GM12875 (cell line): ENCODE measurements around the gene ENTREP3.
A peak's percentile ranks its signal among the peaks of the same experiment; 100 is the strongest.

Source experiments
- H3K4me3 ChIP-seq: one replicate; pipeline ENCODE4 v1.5.1; 2011; ENCODE audit warnings: low read depth, low read length, control low read depth
- CTCF ChIP-seq: IDR thresholded peaks from 2 replicates; pipeline ENCODE4 v1.5.1; 2011; ENCODE audit warnings: low read depth, mild to moderate bottlenecking, control low read depth, inconsistent platforms, low read length, moderate library complexity, borderline replicate concordance; ENCODE audit not compliant: insufficient read depth

ENTREP3 gene

DNA sequence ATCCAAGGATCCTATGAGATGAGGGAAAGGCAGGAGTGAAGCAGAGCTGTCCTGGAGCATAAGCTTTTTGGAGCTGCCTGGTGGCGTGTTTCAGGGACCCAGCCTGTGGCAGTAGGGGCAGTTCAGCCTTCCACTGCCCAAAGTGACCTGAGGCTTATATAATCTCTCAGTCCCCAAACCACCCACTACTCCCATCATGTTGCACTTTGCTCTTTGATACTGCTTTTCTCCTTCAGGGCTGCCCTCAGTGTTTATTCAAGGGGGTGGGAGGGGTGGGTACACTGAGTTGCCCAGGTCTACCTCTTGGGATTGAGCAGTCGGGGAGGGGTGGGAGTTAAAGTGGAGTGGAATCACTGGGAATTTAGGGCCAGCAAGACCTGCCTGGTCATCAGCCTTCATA lies 31.3 kb upstream of the ENTREP3 start:
- H3K4me3 ChIP-seq, result no peak overlapping the region
- no peak for TF ChIP-seq CTCF

GRCh38 chr1:155285631-155286044 lies 30.4 kb upstream of the ENTREP3 start:
- H3K4me3 ChIP-seq, result no peak overlapping the region
- TF ChIP-seq CTCF, result no peak

DNA sequence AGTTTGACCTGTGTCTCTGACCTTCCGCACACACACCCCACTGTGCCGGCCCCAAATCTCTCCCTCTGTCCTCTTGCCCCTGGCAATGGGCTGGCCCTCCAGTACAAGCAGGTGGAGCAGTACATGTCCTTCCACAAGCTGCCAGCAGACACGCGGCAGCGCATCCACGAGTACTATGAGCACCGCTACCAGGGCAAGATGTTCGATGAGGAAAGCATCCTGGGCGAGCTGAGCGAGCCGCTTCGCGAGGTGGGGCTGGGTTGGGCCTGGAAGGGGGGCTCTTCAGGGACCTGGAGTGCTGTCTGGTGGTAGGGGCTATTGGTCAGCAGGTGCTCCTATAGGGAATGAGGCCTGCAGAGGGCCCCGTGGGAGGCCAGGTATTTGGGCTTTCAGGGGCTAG lies 29.8 kb upstream of the ENTREP3 start:
- H3K4me3 ChIP-seq, result no peak overlapping the region
- TF ChIP-seq CTCF, result no peak

DNA sequence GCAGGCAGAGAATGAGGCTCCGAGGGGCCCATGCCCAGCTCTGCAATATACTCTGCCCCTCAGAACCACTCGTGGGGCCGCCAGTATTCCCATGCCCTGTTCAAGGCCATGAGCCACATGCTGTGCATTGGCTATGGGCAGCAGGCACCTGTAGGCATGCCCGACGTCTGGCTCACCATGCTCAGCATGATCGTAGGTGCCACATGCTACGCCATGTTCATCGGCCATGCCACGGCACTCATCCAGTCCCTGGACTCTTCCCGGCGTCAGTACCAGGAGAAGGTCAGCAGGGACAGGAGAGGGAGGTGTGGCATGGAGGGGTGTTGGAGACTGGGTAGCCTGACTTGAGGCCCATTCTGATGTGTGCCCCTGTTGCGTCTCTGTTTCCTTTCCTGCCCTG lies 29.2 kb upstream of the ENTREP3 start:
- no peak overlapping the region for H3K4me3 ChIP-seq
- TF ChIP-seq CTCF, result no peak

DNA sequence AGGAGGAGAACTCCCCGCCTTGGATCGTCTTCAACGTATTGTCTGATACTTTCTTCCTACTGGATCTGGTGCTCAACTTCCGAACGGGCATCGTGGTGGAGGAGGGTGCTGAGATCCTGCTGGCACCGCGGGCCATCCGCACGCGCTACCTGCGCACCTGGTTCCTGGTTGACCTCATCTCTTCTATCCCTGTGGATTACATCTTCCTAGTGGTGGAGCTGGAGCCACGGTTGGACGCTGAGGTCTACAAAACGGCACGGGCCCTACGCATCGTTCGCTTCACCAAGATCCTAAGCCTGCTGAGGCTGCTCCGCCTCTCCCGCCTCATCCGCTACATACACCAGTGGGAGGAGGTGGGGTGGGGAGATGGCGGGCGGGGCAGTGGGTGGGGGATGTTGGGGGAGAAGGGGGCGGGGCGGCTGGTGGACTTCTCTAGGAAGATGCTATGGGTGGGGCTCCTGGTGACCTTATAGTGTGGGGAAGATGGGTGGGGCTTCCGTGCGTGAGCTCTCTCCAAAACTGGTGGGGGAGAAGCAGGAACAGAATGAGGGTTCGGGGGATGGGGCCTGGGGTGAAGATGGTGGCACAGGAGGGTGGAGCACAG lies 27.3 kb upstream of the ENTREP3 start:
- no peak overlapping the region for H3K4me3 ChIP-seq
- TF ChIP-seq CTCF, result no peak

DNA sequence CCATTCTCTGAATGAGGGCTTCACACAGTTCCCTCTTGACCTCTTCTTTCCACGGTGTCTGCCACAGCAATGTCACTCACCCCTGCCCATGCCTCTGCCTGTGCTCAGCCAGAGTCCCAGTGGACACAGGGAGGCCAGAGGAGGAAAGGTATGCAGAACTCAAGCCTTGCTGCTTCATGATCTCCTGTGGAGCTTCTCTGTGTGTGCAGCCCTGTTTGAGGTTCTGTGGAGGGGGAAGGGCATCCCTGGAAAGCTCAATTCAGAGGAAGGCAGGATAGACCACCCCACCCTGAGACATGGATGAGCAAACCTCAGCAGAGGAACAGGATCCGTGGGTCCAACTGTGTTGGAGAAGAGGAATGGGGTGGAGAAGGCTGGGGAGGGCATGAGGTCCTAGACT lies 24.0 kb upstream of the ENTREP3 start:
- no peak for TF ChIP-seq CTCF
- H3K4me3 ChIP-seq, result no peak overlapping the region

- no peak for TF ChIP-seq CTCF
- H3K4me3 ChIP-seq, result peak overlapping the region; percentile 64
Measured at GRCh38 chr1:155278689-155279160, 23.4 kb upstream of the ENTREP3 start.
